ENCODE measurements around the gene GLT1D1. TPM values are rescaled to one million over a fixed set of nuclear protein-coding genes. Genes with fewer than 3 reads are reported as not detected.

Gene GLT1D1
- total RNA-seq, 4 donors from 2014 or later = 0.09 to 10.4 (median 0.71) TPM

- ATAC-seq (ENCODE audit: low FRiP score) (no peak), DNase-seq (ENCODE audit: low spot score) (no peak)
- TF ChIP-seq CTCF (IDR thresholded peaks at IDR 0.05) = no peak
These were observed 23.3 kb downstream of the GLT1D1 start for GRCh38 chr12:128876559-128876958.

DNA sequence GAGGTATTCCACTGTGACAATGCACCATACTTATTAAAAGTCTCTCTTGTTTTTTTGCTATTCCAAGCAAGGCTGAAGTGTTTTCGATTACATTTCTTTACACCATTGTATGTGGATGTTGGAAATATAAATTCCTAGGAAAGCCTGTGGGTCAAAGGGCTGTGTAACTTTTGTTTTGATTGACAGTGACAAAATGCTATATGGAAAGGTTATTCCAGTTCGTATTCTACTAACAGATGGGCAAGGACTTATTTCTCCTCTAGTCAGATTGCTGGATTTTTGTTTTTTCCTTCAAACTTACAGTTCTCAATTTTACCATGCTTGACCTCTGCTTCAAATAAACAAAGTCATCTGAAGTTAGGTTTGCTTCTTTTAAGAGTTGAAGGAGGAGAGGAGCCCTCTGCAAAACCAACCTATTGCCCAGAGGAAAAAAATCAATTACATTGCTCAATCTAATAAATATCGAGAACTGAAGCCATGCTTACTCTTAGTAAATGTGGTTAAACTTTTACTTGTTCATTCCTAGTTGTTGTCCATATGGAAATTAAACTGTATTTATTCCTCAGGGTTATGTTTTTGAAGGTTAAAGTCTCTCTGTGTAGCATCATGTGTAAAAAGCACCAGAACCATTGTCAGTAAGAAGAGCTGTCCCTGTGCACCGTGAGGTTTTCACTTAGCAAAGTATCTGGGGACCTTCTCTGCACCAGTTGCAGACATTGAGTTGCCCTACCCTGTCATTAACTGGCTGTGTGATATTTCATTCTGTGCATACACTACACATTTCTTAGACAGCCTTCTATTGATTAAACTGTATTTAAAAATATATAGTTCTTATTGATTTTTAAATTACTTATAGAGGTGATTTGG, 26.9 kb downstream of the GLT1D1 start:
- TF ChIP-seq CTCF (IDR thresholded peaks at IDR 0.05) = no peak
- DNase-seq (ENCODE audit: low spot score) = no peak
- no peak for ATAC-seq (ENCODE audit: low FRiP score)

- DNase-seq (ENCODE audit: low spot score) (no peak), ATAC-seq (ENCODE audit: low FRiP score) (no peak)
- TF ChIP-seq CTCF (IDR thresholded peaks at IDR 0.05) = no peak
These were observed 38.6 kb downstream of the GLT1D1 start for GRCh38 chr12:128891856-128892255.

DNA sequence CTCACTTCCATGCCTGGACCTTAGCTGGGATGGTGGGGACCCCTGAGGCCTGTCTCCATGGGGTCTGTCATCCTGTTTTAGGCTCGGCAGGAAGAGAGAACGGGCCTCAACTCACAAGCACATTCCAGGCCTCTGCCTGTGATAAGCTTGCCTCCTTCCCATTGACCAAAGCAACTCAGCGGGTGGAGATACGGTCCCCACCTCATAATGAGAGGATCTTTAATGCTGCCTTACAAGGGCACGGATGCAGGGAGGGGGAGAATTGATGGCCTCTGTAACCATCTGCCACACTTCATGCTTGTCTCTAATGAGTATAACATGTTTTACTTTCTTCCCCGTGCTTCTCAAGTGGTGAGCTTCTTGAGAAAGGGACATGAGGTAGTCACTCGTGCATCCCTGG, 50.0 kb downstream of the GLT1D1 start:
- ATAC-seq (ENCODE audit: low FRiP score) = no peak

GRCh38 chr12:128905003-128905544, 51.8 kb downstream of the GLT1D1 start:
- no peak for TF ChIP-seq CTCF (IDR thresholded peaks at IDR 0.05)
- no peak for DNase-seq (ENCODE audit: low spot score)
- no peak for ATAC-seq (ENCODE audit: low FRiP score)

More for the DNA sequence above, 50.0 kb downstream of the GLT1D1 start:
- no peak for TF ChIP-seq CTCF (IDR thresholded peaks at IDR 0.05)
- DNase-seq (ENCODE audit: low spot score) = no peak

GRCh38 chr12:128906485-128907137, 53.3 kb downstream of the GLT1D1 start:
- no peak for DNase-seq (ENCODE audit: low spot score)
- no peak for ATAC-seq (ENCODE audit: low FRiP score)
- TF ChIP-seq CTCF (IDR thresholded peaks at IDR 0.05) = no peak
